ENCODE data around the gene ZNF473. TPM values are rescaled to one million over a fixed set of nuclear protein-coding genes. Genes with fewer than 3 reads are reported as not detected.

The ZNF473 gene
- total RNA-seq, 1 experiment from 2014 or later: 19.0 TPM

DNA sequence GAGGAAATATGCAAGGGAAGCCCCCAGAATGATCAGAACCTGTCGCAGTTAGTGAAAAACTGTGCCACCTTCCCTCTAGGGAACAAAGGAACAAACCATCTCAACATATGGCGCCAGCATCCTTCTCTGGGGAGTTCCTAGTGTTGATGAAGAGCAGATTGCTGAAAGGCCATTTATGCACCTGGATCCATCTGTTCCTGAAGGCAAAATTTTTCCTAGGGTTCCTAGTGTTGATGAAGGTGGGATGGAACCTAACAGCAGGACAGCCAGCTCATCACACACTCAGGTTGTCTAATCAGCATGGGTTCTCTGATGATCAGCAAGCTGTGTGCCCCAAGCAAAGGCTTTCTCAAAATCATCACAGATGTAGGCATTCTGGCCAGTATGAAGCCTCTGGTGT, 32.6 kb downstream of the ZNF473 start:
- H3K9me3 Mint-ChIP-seq: peaks cover 68 to 78% of the 10 kb centered on the region in 2 experiments
- H2BK12ac ChIP-seq (ENCODE audit: insufficient read length, low read depth, low read length): no peak overlapping the region
- no peak overlapping the region for H4K8ac ChIP-seq (replicated peaks; ENCODE audit: insufficient read length, low read depth, low read length)
- no peak overlapping the region for H2BK20ac ChIP-seq (ENCODE audit: low read depth, low read length, poor library complexity, severe bottlenecking)
- no peak overlapping the region for H3K14ac ChIP-seq (ENCODE audit: insufficient read depth, low read length)
- H3K4ac ChIP-seq (ENCODE audit: low read depth, low read length): no peak overlapping the region
- DNase-seq: no peak
- H3K79me2 ChIP-seq (ENCODE audit: insufficient read depth, low read length): no peaks in the 10 kb centered on the region
- H2BK5ac ChIP-seq (ENCODE audit: insufficient read length, low read length): no peak overlapping the region
- no peak overlapping the region for H4K91ac ChIP-seq (ENCODE audit: insufficient read length, low read depth, low read length)
- no peak for TF ChIP-seq CTCF (conservative IDR thresholded peaks at IDR 0.05)
- no peaks in the 10 kb centered on the region for H3K4me1 ChIP-seq (ENCODE audit: insufficient read depth, low read length)
- no peak overlapping the region for H3K4me3 Mint-ChIP-seq
- H3K27me3 Mint-ChIP-seq (ENCODE audit: low read depth): peaks cover 4% of the 10 kb centered on the region; the same call in 1 of the 2 replicates
- no peak overlapping the region for H3K4me2 ChIP-seq (ENCODE audit: insufficient read depth, insufficient read length, low read length)
- no peaks in the 10 kb centered on the region for H3K23me2 ChIP-seq (ENCODE audit: insufficient read length, low read depth, low read length, poor library complexity, severe bottlenecking)
- no peak overlapping the region for H2AFZ ChIP-seq (ENCODE audit: low read length)
- H4K5ac ChIP-seq (ENCODE audit: insufficient read length, low read depth, low read length): no peak overlapping the region
- no peak overlapping the region for H3K56ac ChIP-seq (ENCODE audit: insufficient read length, low read depth, low read length)
- no peak overlapping the region for H3K9ac ChIP-seq (ENCODE audit: extremely low read depth, insufficient read length, low read length)
- no peak overlapping the region for H3K23ac ChIP-seq (ENCODE audit: insufficient read length, low read depth, low read length)
- H2BK15ac ChIP-seq (ENCODE audit: low read depth, low read length): no peak overlapping the region
- no CpG with 5 or more reads among the region's 2 CpGs for WGBS (ENCODE audit: extremely low coverage, insufficient read length, low lambda C conversion rate)
- H3K27me3 ChIP-seq (ENCODE audit: insufficient read depth, low read length): no peaks in the 10 kb centered on the region
- peaks cover 5 to 16% (median 7%) of the 10 kb centered on the region in 3 experiments; a peak in 5 of 7 replicates for H3K36me3 Mint-ChIP-seq (ENCODE audit: insufficient read depth in 1 of 3, low read depth in 3 of 3)
- H3K27ac ChIP-seq (ENCODE audit: insufficient read length, low read depth, low read length): no peak overlapping the region
- no peak overlapping the region for H2AK5ac ChIP-seq (ENCODE audit: insufficient read length, low read length)
- no peak overlapping the region for H2BK120ac ChIP-seq (ENCODE audit: low read depth, low read length, poor library complexity, severe bottlenecking)
- no peaks in the 10 kb centered on the region for H4K20me1 ChIP-seq (ENCODE audit: control insufficient read depth, insufficient read depth, insufficient read length)
- H3K18ac ChIP-seq (ENCODE audit: insufficient read length, low read depth, low read length): no peak overlapping the region
- H3K9me3 ChIP-seq (ENCODE audit: control insufficient read depth, low read depth, low read length): peaks cover 43% of the 10 kb centered on the region
- no peak overlapping the region for H3T11ph ChIP-seq (ENCODE audit: low read length)
- H3K79me1 ChIP-seq (ENCODE audit: insufficient read depth, low read depth, low read length, poor library complexity, severe bottlenecking): no peaks in the 10 kb centered on the region
- H3K27ac Mint-ChIP-seq: no peak overlapping the region
- H3K4me1 Mint-ChIP-seq: no peaks in the 10 kb centered on the region
